ENCODE results near the gene ADAMTS12.

DNA sequence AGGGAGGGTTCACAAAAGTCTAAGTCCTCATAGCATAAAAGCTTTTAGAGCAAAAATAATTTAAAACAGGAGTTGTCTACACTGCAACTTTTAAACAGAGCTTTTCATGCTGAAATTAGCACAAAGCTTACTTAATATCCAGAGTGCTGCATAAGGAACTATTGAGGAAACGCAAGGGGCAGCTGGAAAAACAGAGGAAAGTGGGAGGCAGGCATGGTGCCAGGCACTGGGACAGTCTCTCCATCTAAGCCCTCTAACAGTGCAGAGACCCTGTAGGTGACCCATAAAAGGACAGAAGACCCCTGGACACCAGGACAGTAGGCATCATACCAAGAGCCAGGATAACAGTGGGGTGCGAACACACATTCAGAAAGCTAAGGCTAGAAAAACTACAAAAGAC is 49.3 kb downstream of the ADAMTS12 start:
- TF ChIP-seq, protein P1, sequence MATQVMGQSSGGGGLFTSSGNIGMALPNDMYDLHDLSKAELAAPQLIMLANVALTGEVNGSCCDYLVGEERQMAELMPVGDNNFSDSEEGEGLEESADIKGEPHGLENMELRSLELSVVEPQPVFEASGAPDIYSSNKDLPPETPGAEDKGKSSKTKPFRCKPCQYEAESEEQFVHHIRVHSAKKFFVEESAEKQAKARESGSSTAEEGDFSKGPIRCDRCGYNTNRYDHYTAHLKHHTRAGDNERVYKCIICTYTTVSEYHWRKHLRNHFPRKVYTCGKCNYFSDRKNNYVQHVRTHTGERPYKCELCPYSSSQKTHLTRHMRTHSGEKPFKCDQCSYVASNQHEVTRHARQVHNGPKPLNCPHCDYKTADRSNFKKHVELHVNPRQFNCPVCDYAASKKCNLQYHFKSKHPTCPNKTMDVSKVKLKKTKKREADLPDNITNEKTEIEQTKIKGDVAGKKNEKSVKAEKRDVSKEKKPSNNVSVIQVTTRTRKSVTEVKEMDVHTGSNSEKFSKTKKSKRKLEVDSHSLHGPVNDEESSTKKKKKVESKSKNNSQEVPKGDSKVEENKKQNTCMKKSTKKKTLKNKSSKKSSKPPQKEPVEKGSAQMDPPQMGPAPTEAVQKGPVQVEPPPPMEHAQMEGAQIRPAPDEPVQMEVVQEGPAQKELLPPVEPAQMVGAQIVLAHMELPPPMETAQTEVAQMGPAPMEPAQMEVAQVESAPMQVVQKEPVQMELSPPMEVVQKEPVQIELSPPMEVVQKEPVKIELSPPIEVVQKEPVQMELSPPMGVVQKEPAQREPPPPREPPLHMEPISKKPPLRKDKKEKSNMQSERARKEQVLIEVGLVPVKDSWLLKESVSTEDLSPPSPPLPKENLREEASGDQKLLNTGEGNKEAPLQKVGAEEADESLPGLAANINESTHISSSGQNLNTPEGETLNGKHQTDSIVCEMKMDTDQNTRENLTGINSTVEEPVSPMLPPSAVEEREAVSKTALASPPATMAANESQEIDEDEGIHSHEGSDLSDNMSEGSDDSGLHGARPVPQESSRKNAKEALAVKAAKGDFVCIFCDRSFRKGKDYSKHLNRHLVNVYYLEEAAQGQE (IDR thresholded peaks at IDR 0.05; ENCODE audit: insufficient read depth in 1 of 2, low read depth in 2 of 2, low read length in 1 of 2), result no peak
- TF ChIP-seq, protein P2, sequence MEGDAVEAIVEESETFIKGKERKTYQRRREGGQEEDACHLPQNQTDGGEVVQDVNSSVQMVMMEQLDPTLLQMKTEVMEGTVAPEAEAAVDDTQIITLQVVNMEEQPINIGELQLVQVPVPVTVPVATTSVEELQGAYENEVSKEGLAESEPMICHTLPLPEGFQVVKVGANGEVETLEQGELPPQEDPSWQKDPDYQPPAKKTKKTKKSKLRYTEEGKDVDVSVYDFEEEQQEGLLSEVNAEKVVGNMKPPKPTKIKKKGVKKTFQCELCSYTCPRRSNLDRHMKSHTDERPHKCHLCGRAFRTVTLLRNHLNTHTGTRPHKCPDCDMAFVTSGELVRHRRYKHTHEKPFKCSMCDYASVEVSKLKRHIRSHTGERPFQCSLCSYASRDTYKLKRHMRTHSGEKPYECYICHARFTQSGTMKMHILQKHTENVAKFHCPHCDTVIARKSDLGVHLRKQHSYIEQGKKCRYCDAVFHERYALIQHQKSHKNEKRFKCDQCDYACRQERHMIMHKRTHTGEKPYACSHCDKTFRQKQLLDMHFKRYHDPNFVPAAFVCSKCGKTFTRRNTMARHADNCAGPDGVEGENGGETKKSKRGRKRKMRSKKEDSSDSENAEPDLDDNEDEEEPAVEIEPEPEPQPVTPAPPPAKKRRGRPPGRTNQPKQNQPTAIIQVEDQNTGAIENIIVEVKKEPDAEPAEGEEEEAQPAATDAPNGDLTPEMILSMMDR (IDR thresholded peaks at IDR 0.05), result no peak
- TF ChIP-seq POLR2AphosphoS5 (IDR thresholded peaks at IDR 0.05; ENCODE audit: low read depth, low read length) (no peak), TCF7L2 (IDR thresholded peaks at IDR 0.05; ENCODE audit: low read depth, low read length) (no peak), SIN3A (IDR thresholded peaks at IDR 0.05; ENCODE audit: borderline replicate concordance, insufficient read depth, low read depth, low read length) (no peak)
